ENCODE results near the gene CCND3.

GRCh38 chr6:41955412-41955811 lies 13.8 kb upstream of the CCND3 start:
- no peak for TF ChIP-seq POLR2A (IDR thresholded peaks at IDR 0.05)
- no peak for TF ChIP-seq CTCF (IDR thresholded peaks at IDR 0.05)
